Breast epithelium (tissue), 4 donors: ENCODE results near the gene GNG12. TPM values are rescaled to one million over a fixed set of nuclear protein-coding genes. Genes with fewer than 3 reads are reported as not detected.

Experiments
- DNase-seq, 2 donors: peaks; one replicate each; pipeline ENCODE4 v3.0.0-alpha.2; 2019; ENCODE audit warnings: low spot score in 2 of 2
- H3K27ac ChIP-seq, 2 donors: fragments of 200-600 bp; sonication (generic) in 1 of 2; one replicate each; pipeline ENCODE4 v1.5.1; 2016 to 2019; ENCODE audit warnings: mild to moderate bottlenecking in 1 of 2
- H3K27me3 ChIP-seq, 2 donors: fragments of 200-600 bp; sonication (generic) in 1 of 2; one replicate each; pipeline versions ENCODE4 v1.5.1 to v1.6.0; 2017 to 2019; ENCODE audit warnings: control low read depth in 1 of 2, mild to moderate bottlenecking in 1 of 2
- H3K36me3 ChIP-seq: fragments of 200-600 bp; one replicate; pipeline ENCODE4 v1.5.1; 2019
- H3K4me1 ChIP-seq, 2 donors: fragments of 200-600 bp; sonication (generic); one replicate each; pipeline ENCODE4 v1.5.1; 2016 to 2019; ENCODE audit warnings: control low read depth in 1 of 2
- H3K4me3 ChIP-seq, 3 donors: fragments of 200-600 bp; sonication (generic); 1 replicate in 2 of 3; 2 replicates in 1 of 3; pipeline ENCODE4 v1.5.1; 2016 to 2019; ENCODE audit warnings: mild to moderate bottlenecking in 3 of 3, moderate library complexity in 2 of 3
- H3K9me3 ChIP-seq, 2 donors: fragments of 200-600 bp; sonication (generic) in 1 of 2; one replicate each; pipeline ENCODE4 v1.5.1; 2016 to 2019; ENCODE audit warnings: control low read depth in 1 of 2
- POLR2A ChIP-seq: fragments of 450-650 bp; IDR thresholded peaks from one replicate; pipeline ENCODE4 v1.6.1; 2016; ENCODE audit warnings: antibody characterized with exemption, mild to moderate bottlenecking, moderate library complexity
- POLR2AphosphoS5 ChIP-seq, 3 donors: sonication (generic); formaldehyde crosslinking; IDR thresholded peaks; one replicate each; pipeline ENCODE4 v1.6.1; 2017; ENCODE audit warnings: antibody characterized with exemption in 3 of 3
- intact Hi-C: fragments of 100-400 bp; cut with DNase I; formaldehyde crosslinking; loops from one replicate; pipeline ENCODE4 v1.15.1; 2023; ENCODE audit warnings: low total_unique reads
- total RNA-seq, 3 donors: library from RNA; depleted of rRNA; stranded (reverse); fragments of >200 nt; gene quantifications; one replicate each; pipeline ENCODE4 v1.1.0, GENCODE V29; 2016
- TF ChIP-seq, protein P1 (sequence below), 3 donors: fragments of 450-650 bp; IDR thresholded peaks; one replicate each; pipeline ENCODE4 v1.5.1; 2016 to 2017; ENCODE audit warnings: antibody characterized with exemption in 3 of 3, mild to moderate bottlenecking in 3 of 3, moderate library complexity in 3 of 3

The GNG12 gene
- total RNA-seq, 3 donors from 2014 or later = 82.1 to 100 (median 87.5) TPM

DNA sequence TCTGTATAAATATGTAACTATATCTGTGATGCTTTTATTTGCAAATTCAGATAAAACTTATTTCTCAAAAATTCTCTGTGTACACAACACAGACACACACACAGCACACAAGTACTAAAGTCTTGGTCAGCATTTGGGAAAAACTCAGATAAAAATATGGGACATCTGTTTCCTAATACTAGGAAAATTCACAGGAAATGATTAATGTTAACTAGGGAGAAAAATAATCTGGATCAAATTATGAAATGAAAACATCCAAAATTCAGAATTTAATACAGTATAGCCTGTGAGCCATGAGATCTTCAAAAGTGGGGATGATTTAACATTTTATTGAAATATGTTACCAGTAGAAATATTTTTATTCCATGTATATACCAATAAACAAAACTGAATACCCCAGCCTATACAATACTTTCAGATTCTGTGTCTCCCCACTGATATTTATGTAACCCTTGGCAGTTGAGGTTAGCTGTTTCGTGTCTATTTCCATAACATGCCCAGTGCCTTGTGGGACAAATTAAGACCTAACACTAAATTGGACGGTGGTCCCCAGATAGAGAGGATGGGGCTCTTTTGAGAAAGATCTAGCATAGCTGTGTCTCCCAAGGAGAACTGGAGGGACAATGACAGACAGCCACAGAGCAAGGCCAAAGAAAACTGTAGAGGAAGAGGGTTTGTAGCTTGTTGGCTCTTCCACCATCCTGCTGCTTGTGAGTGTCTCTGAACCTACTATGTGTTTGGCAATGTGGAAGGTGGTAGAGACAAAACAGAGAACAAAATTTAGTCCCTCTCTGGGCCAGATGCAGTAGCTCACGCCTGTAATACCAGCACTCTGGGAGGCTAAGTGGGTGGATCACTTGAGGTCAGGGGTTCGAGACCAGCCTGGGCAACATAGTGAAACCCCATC lies 47.2 kb downstream of the GNG12 start:
- Histone ChIP-seq H3K27me3 (no peaks in the 10 kb centered on the region), H3K36me3 (no peaks in the 10 kb centered on the region), H3K9me3 (no peaks in the 10 kb centered on the region), H3K4me1 (no peaks in the 10 kb centered on the region), H3K4me3 (no peak overlapping the region), H3K27ac (peak overlapping the region in 1 of 2 donors; percentile 61)
- intact Hi-C loops = no loop called here
- no peak for DNase-seq
- TF ChIP-seq, protein P1, sequence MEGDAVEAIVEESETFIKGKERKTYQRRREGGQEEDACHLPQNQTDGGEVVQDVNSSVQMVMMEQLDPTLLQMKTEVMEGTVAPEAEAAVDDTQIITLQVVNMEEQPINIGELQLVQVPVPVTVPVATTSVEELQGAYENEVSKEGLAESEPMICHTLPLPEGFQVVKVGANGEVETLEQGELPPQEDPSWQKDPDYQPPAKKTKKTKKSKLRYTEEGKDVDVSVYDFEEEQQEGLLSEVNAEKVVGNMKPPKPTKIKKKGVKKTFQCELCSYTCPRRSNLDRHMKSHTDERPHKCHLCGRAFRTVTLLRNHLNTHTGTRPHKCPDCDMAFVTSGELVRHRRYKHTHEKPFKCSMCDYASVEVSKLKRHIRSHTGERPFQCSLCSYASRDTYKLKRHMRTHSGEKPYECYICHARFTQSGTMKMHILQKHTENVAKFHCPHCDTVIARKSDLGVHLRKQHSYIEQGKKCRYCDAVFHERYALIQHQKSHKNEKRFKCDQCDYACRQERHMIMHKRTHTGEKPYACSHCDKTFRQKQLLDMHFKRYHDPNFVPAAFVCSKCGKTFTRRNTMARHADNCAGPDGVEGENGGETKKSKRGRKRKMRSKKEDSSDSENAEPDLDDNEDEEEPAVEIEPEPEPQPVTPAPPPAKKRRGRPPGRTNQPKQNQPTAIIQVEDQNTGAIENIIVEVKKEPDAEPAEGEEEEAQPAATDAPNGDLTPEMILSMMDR (IDR thresholded peaks at IDR 0.05) = no peak
- TF ChIP-seq POLR2A (no peak), POLR2AphosphoS5 (IDR thresholded peaks at IDR 0.05) (no peak)

DNA sequence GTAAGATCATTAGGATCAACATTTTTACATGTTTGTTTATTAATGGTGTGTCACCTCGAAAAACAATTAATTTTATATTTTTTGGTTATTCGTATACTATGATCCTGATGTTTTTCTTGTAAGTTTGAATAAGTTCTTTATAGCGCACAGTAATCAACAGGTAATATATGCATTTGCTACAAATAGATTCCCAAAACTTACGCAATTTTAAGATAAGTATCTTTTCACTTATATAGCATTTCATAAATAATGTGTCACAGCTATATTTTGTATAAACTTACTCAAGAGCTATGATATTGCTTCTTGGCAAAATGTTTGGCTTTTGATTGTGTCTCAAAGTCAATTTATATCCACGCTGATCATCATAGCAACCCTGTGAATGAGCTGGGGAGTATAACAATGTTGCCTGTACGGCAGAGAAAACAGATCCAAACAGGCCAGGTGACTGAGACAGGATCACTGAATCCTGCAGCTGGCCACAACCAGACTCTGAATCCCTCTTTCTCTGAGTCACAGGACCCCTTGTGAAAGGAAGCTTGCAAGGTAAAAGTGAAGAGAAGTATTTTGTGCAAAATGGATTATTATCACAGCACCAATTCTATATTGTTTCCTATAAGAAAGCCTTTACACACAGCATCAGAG lies 48.6 kb downstream of the GNG12 start:
- no peaks in the 10 kb centered on the region for H3K36me3 ChIP-seq
- no peaks in the 10 kb centered on the region for H3K4me1 ChIP-seq
- no peak overlapping the region for H3K4me3 ChIP-seq
- no peak overlapping the region for H3K27ac ChIP-seq
- H3K9me3 ChIP-seq = no peaks in the 10 kb centered on the region
- no peak for DNase-seq
- TF ChIP-seq POLR2AphosphoS5 (IDR thresholded peaks at IDR 0.05) (no peak), POLR2A (no peak)
- TF ChIP-seq, protein P1 (IDR thresholded peaks at IDR 0.05) = no peak
- intact Hi-C loops = no loop called here
- no peaks in the 10 kb centered on the region for H3K27me3 ChIP-seq

DNA sequence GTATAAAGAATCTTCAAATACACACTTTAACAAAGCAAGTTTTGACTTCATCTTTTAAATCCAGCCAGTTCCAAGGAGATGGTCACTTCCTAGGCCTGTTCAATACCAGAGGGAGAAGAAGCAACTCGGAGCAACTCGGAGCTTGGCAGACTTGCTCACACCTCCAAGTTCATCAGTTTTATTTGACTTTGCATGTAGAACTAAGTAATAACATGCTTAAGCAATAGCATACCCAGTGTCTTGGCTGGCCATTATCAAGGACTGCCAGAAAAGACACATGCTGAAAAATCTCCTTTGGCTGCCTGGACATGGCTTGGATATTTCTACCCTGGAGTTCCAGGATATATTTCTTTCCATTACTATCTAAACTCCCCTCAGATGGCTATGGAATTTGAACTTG lies 52.6 kb downstream of the GNG12 start:
- DNase-seq = no peak
- Histone ChIP-seq H3K36me3 (no peaks in the 10 kb centered on the region), H3K4me1 (no peaks in the 10 kb centered on the region), H3K27ac (no peak overlapping the region), H3K4me3 (no peak overlapping the region), H3K27me3 (no peaks in the 10 kb centered on the region), H3K9me3 (no peaks in the 10 kb centered on the region)
- intact Hi-C loops = no loop called here
- TF ChIP-seq POLR2A (no peak), POLR2AphosphoS5 (IDR thresholded peaks at IDR 0.05) (no peak)
- TF ChIP-seq, protein P1 (IDR thresholded peaks at IDR 0.05) = no peak

DNA sequence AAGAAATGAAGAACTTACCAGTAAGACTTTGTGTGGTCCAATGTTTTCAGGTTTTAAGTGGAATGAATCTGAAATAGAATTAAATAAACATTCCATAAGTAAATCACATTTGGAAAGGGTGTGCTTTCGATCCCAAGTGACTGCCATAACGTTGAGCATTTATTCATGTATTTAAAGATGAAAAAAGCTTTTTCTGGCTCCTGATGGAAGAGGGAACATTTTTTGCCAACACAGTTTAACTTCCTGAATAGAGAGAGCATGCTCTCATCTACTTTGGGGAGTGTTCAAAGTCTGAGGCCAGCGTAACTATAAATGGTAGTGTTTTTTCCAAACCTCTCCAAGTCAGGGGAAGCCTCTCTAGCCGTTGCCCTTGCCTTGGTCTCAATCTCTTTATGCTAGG lies 55.8 kb downstream of the GNG12 start:
- TF ChIP-seq POLR2AphosphoS5 (IDR thresholded peaks at IDR 0.05) (no peak), POLR2A (no peak)
- TF ChIP-seq, protein P1 (IDR thresholded peaks at IDR 0.05) = no peak
- intact Hi-C loops = no loop called here

DNA sequence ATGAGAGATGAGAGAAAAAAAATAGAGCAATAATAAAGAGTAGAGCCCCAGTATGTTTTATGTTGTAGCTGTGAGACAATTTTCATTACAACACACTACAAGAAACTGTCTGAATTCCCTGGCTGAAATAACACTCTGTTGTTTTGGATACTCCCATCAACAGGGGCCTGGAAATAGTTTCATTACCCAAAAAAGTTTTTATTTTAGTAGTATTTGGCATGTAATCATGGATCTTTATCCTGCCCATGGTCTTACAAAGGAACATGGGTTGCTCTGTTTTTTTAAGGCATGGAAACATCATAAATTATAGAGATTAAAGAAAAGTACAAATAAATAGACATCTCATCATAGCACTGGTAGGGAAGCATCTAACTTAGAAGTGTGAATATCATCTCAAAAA lies 56.3 kb downstream of the GNG12 start:
- no peaks in the 10 kb centered on the region for H3K4me1 ChIP-seq
- H3K27ac ChIP-seq = peak overlapping the region in 1 of 2 donors; percentile 20
- intact Hi-C loops = no loop called here
- no peaks in the 10 kb centered on the region for H3K27me3 ChIP-seq
- no peak for TF ChIP-seq POLR2AphosphoS5 (IDR thresholded peaks at IDR 0.05)
- TF ChIP-seq, protein P1 (IDR thresholded peaks at IDR 0.05) = no peak
- no peak for TF ChIP-seq POLR2A
- no peak for DNase-seq
- H3K9me3 ChIP-seq = no peaks in the 10 kb centered on the region
- no peak overlapping the region for H3K4me3 ChIP-seq
- H3K36me3 ChIP-seq = no peaks in the 10 kb centered on the region

More for the DNA sequence above, 55.8 kb downstream of the GNG12 start:
- H3K9me3 ChIP-seq = no peaks in the 10 kb centered on the region
- H3K27me3 ChIP-seq = no peaks in the 10 kb centered on the region
- no peaks in the 10 kb centered on the region for H3K4me1 ChIP-seq
- peak overlapping the region in 1 of 2 donors; percentile 20 for H3K27ac ChIP-seq
- no peak overlapping the region for H3K4me3 ChIP-seq
- H3K36me3 ChIP-seq = no peaks in the 10 kb centered on the region
- DNase-seq = no peak
